Measurements from ENCODE around the gene LLGL2.

Gene LLGL2

GRCh38 chr17:75549246-75550138, 24.0 kb downstream of the LLGL2 start:
- DNase-seq (ENCODE audit: low read depth in 1 of 2, low spot score in 1 of 2), result no peak

GRCh38 chr17:75550139-75550465, 24.6 kb downstream of the LLGL2 start:
- DNase-seq (ENCODE audit: low read depth in 1 of 2, low spot score in 1 of 2), result no peak

GRCh38 chr17:75551266-75551665, 25.8 kb downstream of the LLGL2 start:
- no peak for DNase-seq (ENCODE audit: low read depth in 1 of 2, low spot score in 1 of 2)

GRCh38 chr17:75552425-75553294, 27.2 kb downstream of the LLGL2 start:
- DNase-seq (ENCODE audit: low read depth in 1 of 2, low spot score in 1 of 2), result no peak

GRCh38 chr17:75553295-75554110, 28.0 kb downstream of the LLGL2 start:
- no peak for DNase-seq (ENCODE audit: low read depth in 1 of 2, low spot score in 1 of 2)

GRCh38 chr17:75555679-75556153, 30.2 kb downstream of the LLGL2 start:
- DNase-seq (ENCODE audit: low read depth in 1 of 2, low spot score in 1 of 2), result no peak

- no peak for DNase-seq (ENCODE audit: low read depth in 1 of 2, low spot score in 1 of 2)
Measured at GRCh38 chr17:75557075-75557851, 31.8 kb downstream of the LLGL2 start.

- DNase-seq (ENCODE audit: low read depth in 1 of 2, low spot score in 1 of 2), result no peak
Measured at GRCh38 chr17:75557852-75558665, 32.6 kb downstream of the LLGL2 start.

GRCh38 chr17:75558666-75559530, 33.4 kb downstream of the LLGL2 start:
- no peak for DNase-seq (ENCODE audit: low read depth in 1 of 2, low spot score in 1 of 2)

- DNase-seq (ENCODE audit: low read depth in 1 of 2, low spot score in 1 of 2), result no peak
Measured at GRCh38 chr17:75559958-75560533, 34.5 kb downstream of the LLGL2 start.

GRCh38 chr17:75561927-75562603, 36.6 kb downstream of the LLGL2 start:
- no peak for DNase-seq (ENCODE audit: low read depth in 1 of 2, low spot score in 1 of 2)

GRCh38 chr17:75563063-75563758, 37.7 kb downstream of the LLGL2 start:
- no peak for DNase-seq (ENCODE audit: low read depth in 1 of 2, low spot score in 1 of 2)

- DNase-seq (ENCODE audit: low read depth in 1 of 2, low spot score in 1 of 2), result no peak
Measured at GRCh38 chr17:75564195-75564594, 38.7 kb downstream of the LLGL2 start.

- DNase-seq (ENCODE audit: low read depth in 1 of 2, low spot score in 1 of 2), result no peak
Measured at GRCh38 chr17:75565066-75565465, 39.6 kb downstream of the LLGL2 start.

- DNase-seq (ENCODE audit: low read depth in 1 of 2, low spot score in 1 of 2), result no peak
Measured at GRCh38 chr17:75565618-75566017, 40.1 kb downstream of the LLGL2 start.

GRCh38 chr17:75566416-75566815, 40.9 kb downstream of the LLGL2 start:
- DNase-seq (ENCODE audit: low read depth in 1 of 2, low spot score in 1 of 2), result no peak

- no peak for DNase-seq (ENCODE audit: low read depth in 1 of 2, low spot score in 1 of 2)
Measured at GRCh38 chr17:75566834-75567233, 41.3 kb downstream of the LLGL2 start.
